B cell (primary cell): ENCODE data around the gene SMAGP. TPM values are rescaled to one million over a fixed set of nuclear protein-coding genes. Genes with fewer than 3 reads are reported as not detected.

Source experiments
- ATAC-seq: fragments of 200-7000 bp; cut with Tn5 transposase; one replicate; pipeline ENCODE4 v1.10.0; 2021; ENCODE audit warnings: low read depth, mild to moderate bottlenecking, moderate number of reproducible peaks, moderate library complexity
- CTCF ChIA-PET: fragments of 350-600 bp; sonication (Branson Sonifier 250); formaldehyde crosslinking; loops from one replicate; lab custom pipeline; 2021; ENCODE audit warnings: antibody characterized with exemption, inconsistent platforms; lab: Charles Lee
- POLR2A ChIA-PET: fragments of 350-600 bp; sonication (Branson Sonifier 250); formaldehyde crosslinking; loops from one replicate; lab custom pipeline; 2021; ENCODE audit warnings: antibody characterized with exemption; lab: Charles Lee
- DNase-seq: peaks from one replicate; pipeline ENCODE4 v3.0.0; 2013
- H2AFZ ChIP-seq: 2 replicates; pipeline ENCODE4 v1.6.1; 2012; ENCODE audit warnings: mild to moderate bottlenecking, low read depth, low read length; ENCODE audit not compliant: insufficient read depth, poor library complexity, severe bottlenecking
- H3K27ac ChIP-seq, 2 donors: 1 replicate in 1 of 2; 2 replicates in 1 of 2; pipeline ENCODE4 v1.5.1; 2012 to 2013; ENCODE audit warnings: low read length in 2 of 2, mild to moderate bottlenecking in 2 of 2, moderate library complexity in 1 of 2
- H3K27me3 ChIP-seq, 4 experiments: fragments of 200-600 bp in 1 of 4; sonication (generic) in 1 of 4; replicated peaks in 1 of 4; 1 replicate in 2 of 4; 2 replicates in 2 of 4; pipeline versions ENCODE4 v1.6.1 to v1.7.0; 2013 to 2016; ENCODE audit warnings: low read length in 3 of 4, mild to moderate bottlenecking in 2 of 4, mixed read lengths in 1 of 4, moderate library complexity in 1 of 4; ENCODE audit not compliant: insufficient read depth in 4 of 4, control insufficient read depth in 3 of 4; ENCODE audit errors: control extremely low read depth in 1 of 4
- H3K36me3 ChIP-seq, 2 experiments: replicated peaks in 1 of 2; 1 replicate in 1 of 2; 2 replicates in 1 of 2; pipeline versions ENCODE4 v1.6.1 to v1.7.1; 2013; ENCODE audit warnings: low read length in 1 of 2; ENCODE audit not compliant: insufficient read depth in 2 of 2, control insufficient read depth in 1 of 2; ENCODE audit errors: control extremely low read depth in 1 of 2, extremely low read depth in 1 of 2
- H3K4me1 ChIP-seq, 2 donors: fragments of 200-600 bp in 1 of 2; sonication (generic) in 1 of 2; 1 replicate in 1 of 2; 2 replicates in 1 of 2; pipeline versions ENCODE4 v1.5.1 to v1.6.1; 2013 to 2017; ENCODE audit warnings: low read length in 2 of 2; ENCODE audit not compliant: control insufficient read depth in 2 of 2, insufficient read depth in 2 of 2
- H3K4me2 ChIP-seq: replicated peaks from 2 replicates; pipeline ENCODE3; 2012; ENCODE audit warnings: mild to moderate bottlenecking, low read depth, low read length; ENCODE audit not compliant: poor library complexity, severe bottlenecking
- H3K4me3 ChIP-seq, 5 experiments: fragments of 200-600 bp in 1 of 5; sonication (generic) in 1 of 5; 1 replicate in 3 of 5; 2 replicates in 2 of 5; pipeline versions ENCODE4 v1.5.1 to v1.7.0; 2011 to 2016; ENCODE audit warnings: low read length in 4 of 5, mild to moderate bottlenecking in 4 of 5, low read depth in 2 of 5, control low read depth in 1 of 5, moderate library complexity in 1 of 5; ENCODE audit not compliant: insufficient read depth in 1 of 5; ENCODE audit errors: control extremely low read depth in 1 of 5, extremely low read depth in 1 of 5
- H3K79me2 ChIP-seq: fragments of 200-600 bp; sonication (generic); one replicate; pipeline ENCODE4 v1.6.0; 2016; ENCODE audit warnings: low read length; ENCODE audit not compliant: control insufficient read depth, insufficient read depth
- H3K9ac ChIP-seq: fragments of 200-600 bp; sonication (generic); 2 replicates; pipeline ENCODE4 v1.6.1; 2017; ENCODE audit warnings: mild to moderate bottlenecking, low read length, moderate library complexity
- H3K9me3 ChIP-seq, 3 donors: one replicate each; pipeline versions ENCODE4 v1.6.1 to v1.7.1; 2013; ENCODE audit warnings: low read length in 2 of 3; ENCODE audit not compliant: control insufficient read depth in 2 of 3, insufficient read depth in 1 of 3; ENCODE audit errors: control extremely low read depth in 1 of 3
- H4K20me1 ChIP-seq: 2 replicates; pipeline ENCODE4 v1.6.0; 2012; ENCODE audit warnings: mild to moderate bottlenecking, low read length; ENCODE audit not compliant: insufficient read depth, control insufficient read depth, poor library complexity, severe bottlenecking
- H3K27ac Mint-ChIP-seq: one replicate; pipeline ENCODE4 v1.8.0; 2021; ENCODE audit warnings: mixed read lengths
- H3K27me3 Mint-ChIP-seq: one replicate; pipeline ENCODE4 v1.8.0; 2021; ENCODE audit warnings: mixed read lengths
- H3K4me1 Mint-ChIP-seq: one replicate; pipeline ENCODE4 v1.8.0; 2021; ENCODE audit warnings: mixed read lengths
- H3K4me3 Mint-ChIP-seq: one replicate; pipeline ENCODE4 v1.8.0; 2021; ENCODE audit warnings: mixed read lengths
- H3K9me3 Mint-ChIP-seq: one replicate; pipeline ENCODE4 v1.8.0; 2022; ENCODE audit warnings: mixed read lengths; ENCODE audit not compliant: insufficient read depth
- CTCF ChIP-seq: fragments of 200-600 bp; IDR thresholded peaks from one replicate; pipeline ENCODE4 v1.8.0; 2022; ENCODE audit warnings: antibody characterized with exemption, mild to moderate bottlenecking
- EZH2 ChIP-seq: IDR thresholded peaks from 2 replicates; pipeline ENCODE4 v1.6.1; 2012; ENCODE audit warnings: borderline replicate concordance, low read depth, mild to moderate bottlenecking, moderate library complexity, low read length; ENCODE audit not compliant: insufficient read depth, poor library complexity, severe bottlenecking
- WGBS: methylation state at CpG from one replicate; pipeline ENCODE4 v1.1.5; 2013; ENCODE audit warnings: missing lambda C conversion rate; ENCODE audit not compliant: insufficient coverage; 5-methylcytosine and 5-hydroxymethylcytosine counted together
- intact Hi-C: fragments of 100-400 bp; cut with micrococcal nuclease; formaldehyde crosslinking; loops from one replicate; pipeline ENCODE4 v1.10.0; 2022
- polyA plus RNA-seq: library from polyadenylated mRNA; depleted of rRNA; stranded (reverse); fragments of >200 nt; gene quantifications from 2 replicates; pipeline ENCODE4 v1.2.3, GENCODE V29; 2012
- total RNA-seq, 2 donors: library from RNA; stranded (reverse); fragments of 120-200 nt in 1 of 2; gene quantifications; 1 replicate in 1 of 2; 2 replicates in 1 of 2; pipeline versions ENCODE4 v1.2.3 to v1.2.4, GENCODE V29; 2013 to 2022

Gene SMAGP
- total and polyA plus RNA-seq, 2 donors (not counting 1 experiment from before 2014, with no cell fraction given) = 10.4 to 21.6 TPM

- DNase-seq = no peak
- Histone ChIP-seq H3K4me3 (peak overlapping the region; percentile 52 to 86 (median 74)), H3K79me2 (no peaks in the 10 kb centered on the region), H4K20me1 (no peaks in the 10 kb centered on the region), H3K36me3 (no peaks in the 10 kb centered on the region), H3K4me1 (peaks cover 18 to 20% of the 10 kb centered on the region in 2 donors), H3K4me2 (peak overlapping the region; percentile 97), H2AFZ (peak overlapping the region; percentile 83), H3K27ac (peak overlapping the region in 1 of 2 donors; percentile 64), H3K27me3 (no peaks in the 10 kb centered on the region), H3K9me3 (no peaks in the 10 kb centered on the region), H3K9ac (peak overlapping the region; percentile 76)
- Mint-ChIP-seq H3K27ac (peak overlapping the region; percentile 85), H3K9me3 (no peaks in the 10 kb centered on the region), H3K4me1 (peaks cover 29% of the 10 kb centered on the region), H3K27me3 (no peaks in the 10 kb centered on the region), H3K4me3 (peak overlapping the region; percentile 94)
- 55% methylated on average over 7 of the region's 9 CpGs for WGBS
- CTCF ChIA-PET = interaction anchor here (0.7 to 7.1 kb wide), 13 partner anchors 19 to 261 kb away, joined by 3 to 127 read pairs (median 5); partner anchors contain the start of gene DAZAP2
- no peak for ATAC-seq
- POLR2A ChIA-PET = interaction anchor here (0.6 to 2.2 kb wide), 7 partner anchors 31 to 66 kb away, joined by 3 to 16 read pairs (median 4); partner anchors contain the start of genes DAZAP2 and POU6F1
- intact Hi-C loops = loop anchor here (1.0 to 2.0 kb wide), 4 partner anchors 33 to 98 kb away; partner anchors contain the start of gene DAZAP2
- TF ChIP-seq CTCF = no peak
- TF ChIP-seq EZH2 = no peak
Measured at GRCh38 chr12:51270951-51271518, 820 bp upstream of the SMAGP start.
